Muscle of arm (tissue), 14 donors: ENCODE data around the gene PTPRQ. TPM values are rescaled to one million over a fixed set of nuclear protein-coding genes. Genes with fewer than 3 reads are reported as not detected.
A peak's percentile ranks its signal among the peaks of the same experiment; 100 is the strongest.
"Not testable (repeated sequence)": the region's sequence is repeated elsewhere in the genome, so short reads cannot be mapped to it uniquely, and the experiment has no call there.

ENCODE experiments used
- DNase-seq: peaks from one replicate; pipeline ENCODE4 v3.0.0-alpha.2; 2013
- long read RNA-seq, 11 donors: transcript quantifications; one replicate each; lab custom pipeline, GENCODE V29; 2026
- polyA plus RNA-seq, 12 donors: library from polyadenylated mRNA; unstranded; fragments of 120-200 nt; gene quantifications; one replicate each; pipeline ENCODE4 v1.2.1, GENCODE V29; 2013; ENCODE audit not compliant: insufficient read length in 12 of 12

The PTPRQ gene, protein sequence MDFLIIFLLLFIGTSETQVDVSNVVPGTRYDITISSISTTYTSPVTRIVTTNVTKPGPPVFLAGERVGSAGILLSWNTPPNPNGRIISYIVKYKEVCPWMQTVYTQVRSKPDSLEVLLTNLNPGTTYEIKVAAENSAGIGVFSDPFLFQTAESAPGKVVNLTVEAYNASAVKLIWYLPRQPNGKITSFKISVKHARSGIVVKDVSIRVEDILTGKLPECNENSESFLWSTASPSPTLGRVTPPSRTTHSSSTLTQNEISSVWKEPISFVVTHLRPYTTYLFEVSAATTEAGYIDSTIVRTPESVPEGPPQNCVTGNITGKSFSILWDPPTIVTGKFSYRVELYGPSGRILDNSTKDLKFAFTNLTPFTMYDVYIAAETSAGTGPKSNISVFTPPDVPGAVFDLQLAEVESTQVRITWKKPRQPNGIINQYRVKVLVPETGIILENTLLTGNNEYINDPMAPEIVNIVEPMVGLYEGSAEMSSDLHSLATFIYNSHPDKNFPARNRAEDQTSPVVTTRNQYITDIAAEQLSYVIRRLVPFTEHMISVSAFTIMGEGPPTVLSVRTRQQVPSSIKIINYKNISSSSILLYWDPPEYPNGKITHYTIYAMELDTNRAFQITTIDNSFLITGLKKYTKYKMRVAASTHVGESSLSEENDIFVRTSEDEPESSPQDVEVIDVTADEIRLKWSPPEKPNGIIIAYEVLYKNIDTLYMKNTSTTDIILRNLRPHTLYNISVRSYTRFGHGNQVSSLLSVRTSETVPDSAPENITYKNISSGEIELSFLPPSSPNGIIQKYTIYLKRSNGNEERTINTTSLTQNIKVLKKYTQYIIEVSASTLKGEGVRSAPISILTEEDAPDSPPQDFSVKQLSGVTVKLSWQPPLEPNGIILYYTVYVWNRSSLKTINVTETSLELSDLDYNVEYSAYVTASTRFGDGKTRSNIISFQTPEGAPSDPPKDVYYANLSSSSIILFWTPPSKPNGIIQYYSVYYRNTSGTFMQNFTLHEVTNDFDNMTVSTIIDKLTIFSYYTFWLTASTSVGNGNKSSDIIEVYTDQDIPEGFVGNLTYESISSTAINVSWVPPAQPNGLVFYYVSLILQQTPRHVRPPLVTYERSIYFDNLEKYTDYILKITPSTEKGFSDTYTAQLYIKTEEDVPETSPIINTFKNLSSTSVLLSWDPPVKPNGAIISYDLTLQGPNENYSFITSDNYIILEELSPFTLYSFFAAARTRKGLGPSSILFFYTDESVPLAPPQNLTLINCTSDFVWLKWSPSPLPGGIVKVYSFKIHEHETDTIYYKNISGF (N-terminal part only)
- 1 to 10 TPM in 7 of 12 donors, under 1 TPM in 3, not detected in 2; 0.37 to 2.8 (median 1.3) TPM for polyA plus RNA-seq
- long read RNA-seq, donor 1, result 0 reads
- long read RNA-seq, donor 2, result 0 reads
- long read RNA-seq, donor 3, result 0 reads
- long read RNA-seq, donor 4, result 0 reads
- long read RNA-seq, donor 5, result 0 reads
- long read RNA-seq, donor 6, result 0 reads
- long read RNA-seq, donor 7, result 0 reads
- long read RNA-seq, donor 8, result 0 reads
- long read RNA-seq, donor 9, result 0 reads
- long read RNA-seq, donor 10, result 0 reads
- long read RNA-seq, donor 11, result 0 reads

- no peak for DNase-seq
Measured at GRCh38 chr12:80443974-80444666, at the start of gene PTPRQ. TSS of gene PTPRQ (plus strand) at chr12:80444235. CDS start at chr12:80444346, 111 bp downstream.

- DNase-seq, result no peak
Measured at GRCh38 chr12:80400571-80400991, 43.5 kb upstream of the PTPRQ start.

GRCh38 chr12:80401191-80401590 lies 42.8 kb upstream of the PTPRQ start:
- DNase-seq, result no peak

- DNase-seq, result no peak
Measured at GRCh38 chr12:80404629-80405028, 39.4 kb upstream of the PTPRQ start.

DNA sequence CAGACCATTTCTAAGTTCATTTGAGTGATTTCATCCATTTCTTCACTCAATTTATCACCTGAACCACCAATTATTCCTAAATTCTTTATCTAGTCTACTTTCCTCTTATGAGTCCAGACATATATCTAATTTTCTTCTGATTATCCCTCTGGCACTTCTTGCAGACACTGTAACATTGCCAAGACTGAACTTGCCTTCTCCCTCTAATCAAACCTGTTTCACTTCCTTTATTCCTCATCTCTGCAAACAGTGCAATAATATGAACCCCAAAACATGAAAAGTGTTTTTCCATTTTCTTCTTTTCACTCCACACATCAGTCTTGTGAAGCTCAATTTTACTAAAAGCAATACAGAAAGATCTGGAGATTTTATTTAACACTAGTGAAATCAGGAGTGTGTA lies 37.8 kb upstream of the PTPRQ start:
- DNase-seq, result no peak

- DNase-seq, result no peak
Measured at GRCh38 chr12:80411787-80412186, 32.2 kb upstream of the PTPRQ start.

DNA sequence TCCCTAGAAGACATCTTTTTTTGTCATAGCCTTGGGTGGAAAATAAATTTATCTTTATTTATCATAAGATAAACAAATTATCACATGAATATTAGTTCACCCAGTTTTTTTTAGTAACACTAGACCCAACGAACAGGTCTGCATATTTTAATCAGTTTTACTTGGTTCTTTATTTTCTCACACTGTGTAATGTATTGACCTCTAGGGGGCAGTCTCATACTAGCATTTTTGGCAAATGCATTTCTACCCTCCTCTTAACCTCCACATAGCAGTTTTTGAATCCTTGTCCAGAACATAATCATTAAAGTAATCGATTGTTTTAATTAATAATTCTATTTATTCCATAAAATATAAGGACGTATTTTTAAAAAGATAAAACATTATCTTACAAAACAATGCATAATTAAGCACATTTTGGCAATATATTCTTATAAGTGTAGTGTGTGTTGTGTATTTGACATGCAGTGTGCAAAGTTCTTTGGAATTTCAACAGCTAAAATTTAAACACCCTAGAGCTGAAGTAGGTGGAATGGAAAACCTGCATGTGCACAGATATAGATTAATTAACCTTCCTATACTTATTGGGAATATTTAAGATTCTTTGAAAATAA lies 31.6 kb upstream of the PTPRQ start:
- DNase-seq, result peak; percentile 40

DNA sequence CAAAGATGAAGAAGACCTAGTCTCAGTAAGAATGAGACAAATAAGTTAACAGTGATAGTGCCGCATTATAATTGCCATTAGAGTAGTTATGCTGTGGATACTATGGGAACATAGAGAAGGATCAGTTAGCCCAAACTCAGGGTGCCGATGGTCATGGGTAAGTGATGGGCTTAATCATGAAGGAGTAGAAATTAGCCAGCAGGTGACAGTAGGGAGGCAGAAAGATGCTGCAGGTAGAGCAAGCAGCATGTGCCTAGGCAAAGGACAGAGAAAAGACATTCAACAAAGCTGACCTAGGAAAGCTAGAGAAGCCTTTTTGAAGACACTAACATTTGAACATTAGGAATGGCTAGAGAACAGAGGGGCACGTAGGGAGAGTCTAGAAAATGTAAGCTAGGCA lies 30.6 kb upstream of the PTPRQ start:
- DNase-seq, result no peak

DNA sequence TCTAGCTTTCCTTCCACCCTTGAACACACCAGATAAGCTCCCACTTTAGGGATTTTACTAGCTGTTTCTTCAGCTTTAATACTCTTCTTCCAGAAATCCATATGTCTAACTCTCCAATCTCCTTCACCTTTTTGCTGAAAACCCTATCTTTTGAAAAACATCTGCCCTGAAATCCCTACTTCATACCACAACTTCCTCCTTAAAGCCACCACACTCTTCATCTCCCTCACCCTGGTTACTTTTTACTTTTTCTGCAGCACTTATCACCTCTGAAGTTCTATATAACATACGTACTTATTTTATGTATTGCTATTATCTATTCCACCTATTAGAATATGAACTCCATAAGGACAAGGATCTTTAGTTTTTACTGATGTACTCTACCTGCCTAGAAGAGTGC lies 28.6 kb upstream of the PTPRQ start:
- DNase-seq, result no peak

GRCh38 chr12:80419644-80420043 lies 24.4 kb upstream of the PTPRQ start:
- no peak for DNase-seq

GRCh38 chr12:80420075-80420474 lies 24.0 kb upstream of the PTPRQ start:
- no peak for DNase-seq

GRCh38 chr12:80422550-80422949 lies 21.5 kb upstream of the PTPRQ start:
- DNase-seq, result no peak

GRCh38 chr12:80432061-80432460 lies 12.0 kb upstream of the PTPRQ start:
- no peak for DNase-seq

DNA sequence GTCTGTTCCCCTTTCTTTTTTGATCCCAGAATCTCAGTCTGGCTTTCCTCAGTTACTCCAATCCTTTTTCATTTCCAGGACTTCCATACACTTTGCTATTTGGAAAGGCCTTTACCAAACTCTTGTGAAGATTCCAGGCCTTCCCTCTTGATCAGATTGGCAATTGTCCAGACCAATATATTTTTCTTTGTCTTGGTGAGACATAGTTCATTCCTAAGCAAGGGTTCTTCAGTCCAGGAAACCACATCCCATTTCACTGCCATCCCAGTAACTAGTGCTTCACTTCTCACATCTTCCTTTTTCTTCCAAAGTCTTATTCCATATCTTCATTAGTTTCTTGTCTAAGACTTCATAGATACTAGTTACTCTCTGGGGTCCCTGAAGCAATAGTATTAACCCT lies 2.1 kb upstream of the PTPRQ start:
- DNase-seq, result no peak

GRCh38 chr12:80442426-80443222 lies 1.4 kb upstream of the PTPRQ start:
- no peak for DNase-seq

GRCh38 chr12:80445083-80445793 lies 1.2 kb downstream of the PTPRQ start:
- DNase-seq, result no peak

GRCh38 chr12:80456513-80456912 lies 12.5 kb downstream of the PTPRQ start:
- DNase-seq, result no peak

DNA sequence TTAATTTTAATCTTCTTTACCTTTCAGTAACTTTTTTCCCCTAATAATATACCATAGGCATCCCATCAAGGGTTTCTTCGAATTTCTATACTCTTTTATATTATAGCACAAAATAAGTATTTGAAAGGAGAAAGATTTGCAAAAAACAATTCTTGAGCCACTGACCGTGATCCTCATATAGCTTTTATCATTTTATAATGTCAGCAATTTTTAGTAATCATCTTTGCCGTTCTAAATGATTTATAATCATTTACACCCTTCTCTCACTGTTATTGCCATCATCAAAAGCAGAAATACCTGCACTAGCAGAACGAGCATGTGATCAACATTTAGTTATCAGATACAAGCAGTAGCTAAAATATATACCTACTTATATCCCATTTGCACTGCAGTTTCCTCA lies 16.9 kb downstream of the PTPRQ start:
- no peak for DNase-seq

DNA sequence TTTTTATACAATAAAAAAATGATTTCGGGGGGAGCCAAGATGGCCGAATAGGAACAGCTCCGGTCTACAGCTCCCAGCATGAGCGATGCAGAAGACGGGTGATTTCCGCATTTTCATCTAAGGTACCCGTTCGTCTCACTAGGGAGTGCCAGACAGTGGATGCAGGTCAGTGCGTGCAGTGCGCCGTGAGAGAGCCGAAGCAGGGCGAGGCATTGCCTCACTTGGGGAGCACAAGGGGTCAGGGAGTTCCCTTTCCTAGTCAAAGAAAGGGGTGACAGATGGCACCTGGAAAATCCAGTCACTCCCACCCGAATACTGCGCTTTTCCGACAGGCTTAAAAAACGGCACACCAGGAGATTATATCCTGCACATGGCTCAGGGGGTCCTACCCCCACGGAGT lies 17.8 kb downstream of the PTPRQ start:
- not testable (repeated sequence) for DNase-seq
